Measurements from ENCODE around the gene VPS37C.

GRCh38 chr11:61176446-61176845 is 15.2 kb upstream of the VPS37C start:
- TF ChIP-seq CTCF (IDR thresholded peaks at IDR 0.05) (no peak), SIN3A (IDR thresholded peaks at IDR 0.05; ENCODE audit: borderline replicate concordance, insufficient read depth, low read depth, low read length) (no peak), POLR2AphosphoS5 (IDR thresholded peaks at IDR 0.05; ENCODE audit: low read depth, low read length) (no peak), REST (IDR thresholded peaks at IDR 0.05; ENCODE audit: insufficient read depth in 1 of 2, low read depth in 2 of 2, low read length in 1 of 2) (no peak), TCF7L2 (IDR thresholded peaks at IDR 0.05; ENCODE audit: low read depth, low read length) (no peak)
